ENCODE data around the gene RPTOR. TPM values are rescaled to one million over a fixed set of nuclear protein-coding genes. Genes with fewer than 3 reads are reported as not detected.

Gene RPTOR
- total and polyA plus RNA-seq, 2 experiments from 2014 or later = 6.6 to 16.1 TPM

DNA sequence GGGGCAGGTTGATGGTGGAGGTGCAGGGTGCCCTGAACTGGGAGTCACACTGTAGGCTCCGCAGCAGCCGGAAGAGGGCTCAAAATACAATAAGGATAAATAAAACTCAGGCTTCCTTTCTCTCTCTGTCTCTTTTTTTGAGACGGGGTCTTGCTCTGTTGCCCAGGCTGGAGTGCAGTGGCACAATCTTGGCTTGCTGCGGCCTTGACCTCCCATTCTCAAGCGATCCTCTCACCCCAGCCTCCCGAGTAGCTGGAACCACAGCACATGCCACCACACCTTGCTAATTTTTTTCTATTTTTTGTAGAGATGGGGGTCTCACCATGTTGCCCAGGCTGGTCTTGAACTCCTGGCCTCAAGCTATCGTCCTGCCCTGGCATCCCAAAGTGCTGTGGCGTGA, 35.3 kb upstream of the RPTOR start:
- no peak for DNase-seq
- Histone ChIP-seq H4K20me1 (ENCODE audit: insufficient read depth) (no peaks in the 10 kb centered on the region), H3K27ac (no peak overlapping the region), H3K36me3 (ENCODE audit: low read depth) (no peaks in the 10 kb centered on the region), H3K4me1 (ENCODE audit: insufficient read depth) (peaks cover 37% of the 10 kb centered on the region), H3K79me2 (ENCODE audit: insufficient read depth) (no peaks in the 10 kb centered on the region), H3K9me3 (ENCODE audit: low read depth) (no peaks in the 10 kb centered on the region), H3F3A (ENCODE audit: insufficient read depth) (peaks cover 27% of the 10 kb centered on the region), H3K4me3 (no peak overlapping the region), H3K9me2 (ENCODE audit: insufficient read depth) (no peaks in the 10 kb centered on the region), H2AFZ (no peak overlapping the region), H3K9ac (no peak overlapping the region), H3K27me3 (replicated peaks; ENCODE audit: insufficient read depth) (no peaks in the 10 kb centered on the region), H3K4me2 (ENCODE audit: unreplicated experiment) (no peak overlapping the region)
- in situ Hi-C loops (cut with MboI) = no loop called here
- 85 to 89% methylated on average over 8 of the region's 8 CpGs for WGBS, 2 experiments (ENCODE audit: low coverage in 1 of 2, low lambda C conversion rate in 2 of 2, missing lambda C conversion rate in 2 of 2)
- TF ChIP-seq EZH2phosphoT487 (IDR thresholded peaks at IDR 0.05; ENCODE audit: insufficient read depth, low read depth) (no peak), EZH2 (IDR thresholded peaks at IDR 0.05; ENCODE audit: insufficient read depth, poor library complexity, severe bottlenecking) (no peak)

DNA sequence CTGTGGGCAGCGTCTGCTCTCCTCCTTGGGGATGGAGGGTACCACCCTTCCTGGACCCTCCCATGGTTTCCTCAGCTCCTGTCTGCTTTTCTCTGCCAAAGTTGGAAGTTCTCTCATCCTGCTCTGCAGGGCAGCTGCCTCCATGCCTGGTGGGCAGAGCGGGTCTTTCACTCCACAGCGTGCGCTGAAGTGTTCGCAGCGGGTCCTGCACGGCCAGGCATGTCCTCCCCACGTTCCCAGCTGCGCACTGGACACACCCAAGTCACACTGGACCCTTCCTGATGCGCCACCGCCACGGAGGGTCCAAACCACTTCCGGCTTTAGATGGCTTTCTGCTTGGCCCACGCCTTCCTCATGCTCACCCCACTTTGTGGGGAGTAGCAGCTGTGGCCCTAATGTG, 34.5 kb upstream of the RPTOR start:
- in situ Hi-C loops (cut with MboI) = no loop called here
- peaks cover 30% of the 10 kb centered on the region for H3K4me1 ChIP-seq (ENCODE audit: insufficient read depth)
- WGBS, 2 experiments (ENCODE audit: low coverage in 1 of 2, low lambda C conversion rate in 2 of 2, missing lambda C conversion rate in 2 of 2) = 96 to 97% methylated on average over 12 to 14 of the region's 14 CpGs

DNA sequence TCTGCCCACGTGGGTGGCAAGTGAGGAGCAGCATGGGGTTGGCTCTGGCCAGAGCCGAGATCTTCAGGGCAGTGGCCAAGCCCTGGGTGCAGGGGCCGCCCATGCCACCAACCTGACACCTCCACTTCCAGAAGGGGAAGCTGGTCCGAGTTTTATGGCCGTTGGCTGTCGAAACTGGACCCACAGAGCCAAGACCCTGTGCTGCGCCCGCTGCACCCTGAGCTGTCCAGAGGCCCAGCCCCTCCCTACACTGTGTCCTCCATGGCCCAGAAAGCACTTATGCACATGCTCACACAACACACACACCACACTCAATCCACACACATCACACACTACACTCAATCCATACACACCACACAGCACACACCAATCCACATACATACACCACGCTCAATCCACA, 33.9 kb upstream of the RPTOR start:
- Histone ChIP-seq H3K9ac (no peak overlapping the region), H3K27me3 (replicated peaks; ENCODE audit: insufficient read depth) (no peaks in the 10 kb centered on the region), H3K4me2 (ENCODE audit: unreplicated experiment) (no peak overlapping the region), H3K27ac (no peak overlapping the region), H3K4me1 (ENCODE audit: insufficient read depth) (peaks cover 24% of the 10 kb centered on the region), H3K4me3 (no peak overlapping the region), H3K79me2 (ENCODE audit: insufficient read depth) (no peaks in the 10 kb centered on the region), H3F3A (ENCODE audit: insufficient read depth) (peaks cover 13% of the 10 kb centered on the region), H2AFZ (no peak overlapping the region), H3K9me2 (ENCODE audit: insufficient read depth) (no peaks in the 10 kb centered on the region), H3K9me3 (ENCODE audit: low read depth) (no peaks in the 10 kb centered on the region), H3K36me3 (ENCODE audit: low read depth) (no peaks in the 10 kb centered on the region), H4K20me1 (ENCODE audit: insufficient read depth) (no peaks in the 10 kb centered on the region)
- no peak for TF ChIP-seq EZH2 (IDR thresholded peaks at IDR 0.05; ENCODE audit: insufficient read depth, poor library complexity, severe bottlenecking)
- no peak for TF ChIP-seq EZH2phosphoT487 (IDR thresholded peaks at IDR 0.05; ENCODE audit: insufficient read depth, low read depth)
- 77 to 79% methylated on average over 8 to 9 of the region's 9 CpGs for WGBS, 2 experiments (ENCODE audit: low coverage in 1 of 2, low lambda C conversion rate in 2 of 2, missing lambda C conversion rate in 2 of 2)
- in situ Hi-C loops (cut with MboI) = no loop called here
- no peak for DNase-seq

More for the DNA sequence above, 34.5 kb upstream of the RPTOR start:
- no peak overlapping the region for H3K9ac ChIP-seq
- H3K9me3 ChIP-seq (ENCODE audit: low read depth) = no peaks in the 10 kb centered on the region
- H2AFZ ChIP-seq = no peak overlapping the region
- H3K36me3 ChIP-seq (ENCODE audit: low read depth) = no peaks in the 10 kb centered on the region
- no peak overlapping the region for H3K4me2 ChIP-seq (ENCODE audit: unreplicated experiment)
- no peak for DNase-seq
- H3K4me3 ChIP-seq = no peak overlapping the region
- H3K27ac ChIP-seq = no peak overlapping the region
- H4K20me1 ChIP-seq (ENCODE audit: insufficient read depth) = no peaks in the 10 kb centered on the region
- no peaks in the 10 kb centered on the region for H3K9me2 ChIP-seq (ENCODE audit: insufficient read depth)
- H3K79me2 ChIP-seq (ENCODE audit: insufficient read depth) = no peaks in the 10 kb centered on the region
- TF ChIP-seq EZH2phosphoT487 (IDR thresholded peaks at IDR 0.05; ENCODE audit: insufficient read depth, low read depth) = no peak
- peaks cover 19% of the 10 kb centered on the region for H3F3A ChIP-seq (ENCODE audit: insufficient read depth)
- no peaks in the 10 kb centered on the region for H3K27me3 ChIP-seq (replicated peaks; ENCODE audit: insufficient read depth)

DNA sequence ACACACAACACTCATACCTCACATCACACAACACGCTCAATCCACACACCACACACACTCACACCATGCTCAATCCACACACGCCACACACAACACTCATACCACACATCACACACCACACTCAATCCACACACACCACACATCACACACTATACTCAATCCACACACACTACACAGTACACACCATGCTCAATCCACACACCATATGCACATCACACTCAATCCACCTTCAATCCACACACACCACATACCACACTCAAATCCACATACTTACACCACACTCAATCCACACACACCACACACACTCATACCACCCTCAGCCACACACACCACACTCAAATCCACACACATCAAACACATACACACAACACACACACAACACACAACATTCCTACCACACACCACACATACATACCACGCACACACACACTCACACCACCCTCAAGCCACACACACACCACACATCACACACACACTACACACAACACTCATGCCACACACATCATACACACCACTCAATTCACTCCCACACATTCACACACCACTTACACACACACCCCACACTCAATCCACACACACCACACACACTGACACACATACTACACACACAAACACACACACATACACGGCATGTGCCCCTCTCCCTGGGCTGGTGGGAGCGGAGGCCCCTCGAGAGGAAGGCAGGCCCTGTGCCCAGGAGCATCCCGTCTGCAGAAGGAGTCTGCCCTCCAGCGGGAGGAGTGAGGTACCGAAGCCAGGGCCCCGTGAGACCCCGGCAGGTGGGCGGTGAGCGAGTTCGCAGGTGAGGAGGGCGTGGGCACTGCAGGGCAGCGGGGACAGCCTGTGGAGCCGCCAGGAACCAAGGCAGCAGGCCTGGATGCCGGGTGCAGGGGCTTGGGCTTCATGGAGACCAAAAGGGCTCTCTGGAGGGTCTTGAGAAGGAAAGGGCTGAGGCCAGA, 33.1 kb upstream of the RPTOR start:
- WGBS, 2 experiments (ENCODE audit: low coverage in 1 of 2, low lambda C conversion rate in 2 of 2, missing lambda C conversion rate in 2 of 2) = 66 to 69% methylated on average over 18 of the region's 18 CpGs
- peaks cover 19% of the 10 kb centered on the region for H3K4me1 ChIP-seq (ENCODE audit: insufficient read depth)
- DNase-seq = no peak
- H3K9ac ChIP-seq = no peak overlapping the region
- H3K9me3 ChIP-seq (ENCODE audit: low read depth) = no peaks in the 10 kb centered on the region
- H3F3A ChIP-seq (ENCODE audit: insufficient read depth) = peaks cover 6% of the 10 kb centered on the region
- H3K4me3 ChIP-seq = no peak overlapping the region
- H3K36me3 ChIP-seq (ENCODE audit: low read depth) = no peaks in the 10 kb centered on the region
- H2AFZ ChIP-seq = no peak overlapping the region
- no peak overlapping the region for H3K27ac ChIP-seq
- H4K20me1 ChIP-seq (ENCODE audit: insufficient read depth) = no peaks in the 10 kb centered on the region
- no peaks in the 10 kb centered on the region for H3K27me3 ChIP-seq (replicated peaks; ENCODE audit: insufficient read depth)
- H3K9me2 ChIP-seq (ENCODE audit: insufficient read depth) = no peaks in the 10 kb centered on the region
- H3K79me2 ChIP-seq (ENCODE audit: insufficient read depth) = no peaks in the 10 kb centered on the region
- in situ Hi-C loops (cut with MboI) = no loop called here
- no peak for TF ChIP-seq EZH2phosphoT487 (IDR thresholded peaks at IDR 0.05; ENCODE audit: insufficient read depth, low read depth)
- TF ChIP-seq EZH2 (IDR thresholded peaks at IDR 0.05; ENCODE audit: insufficient read depth, poor library complexity, severe bottlenecking) = no peak
- H3K4me2 ChIP-seq (ENCODE audit: unreplicated experiment) = no peak overlapping the region
